GM12865 (cell line): ENCODE results near the gene ST6GALNAC4.

Experiments
- DNase-seq: peaks from one replicate; pipeline ENCODE4 v3.0.0; 2010; ENCODE audit warnings: low read depth
- H3K4me3 ChIP-seq: 2 replicates; pipeline ENCODE4 v1.5.1; 2011; ENCODE audit warnings: mild to moderate bottlenecking, low read depth, low read length, control low read depth
- TF ChIP-seq, protein P1 (sequence below): IDR thresholded peaks from 2 replicates; pipeline ENCODE4 v1.5.1; 2011; ENCODE audit warnings: low read length, control low read depth, low read depth, inconsistent platforms; ENCODE audit not compliant: insufficient read depth; ENCODE audit errors: missing control alignments

ST6GALNAC4 gene

DNA sequence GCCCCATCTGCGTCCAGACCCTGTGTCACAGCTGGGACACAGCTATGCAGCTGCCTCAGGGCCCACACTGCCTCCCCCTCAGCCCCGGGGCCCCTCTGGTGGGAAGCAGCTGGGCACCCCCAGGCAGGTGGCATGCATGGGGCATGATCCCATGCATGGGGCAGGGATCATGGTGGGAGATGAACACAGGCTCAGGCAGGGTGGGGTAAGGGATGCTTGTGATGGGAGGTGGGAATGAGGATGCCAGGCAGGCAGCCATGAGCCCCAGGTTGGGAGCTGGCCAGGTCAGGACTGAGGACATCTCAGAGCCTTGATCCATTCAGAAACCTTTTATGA lies 44.3 kb upstream of the ST6GALNAC4 start:
- DNase-seq: no peak
- TF ChIP-seq, protein P1, sequence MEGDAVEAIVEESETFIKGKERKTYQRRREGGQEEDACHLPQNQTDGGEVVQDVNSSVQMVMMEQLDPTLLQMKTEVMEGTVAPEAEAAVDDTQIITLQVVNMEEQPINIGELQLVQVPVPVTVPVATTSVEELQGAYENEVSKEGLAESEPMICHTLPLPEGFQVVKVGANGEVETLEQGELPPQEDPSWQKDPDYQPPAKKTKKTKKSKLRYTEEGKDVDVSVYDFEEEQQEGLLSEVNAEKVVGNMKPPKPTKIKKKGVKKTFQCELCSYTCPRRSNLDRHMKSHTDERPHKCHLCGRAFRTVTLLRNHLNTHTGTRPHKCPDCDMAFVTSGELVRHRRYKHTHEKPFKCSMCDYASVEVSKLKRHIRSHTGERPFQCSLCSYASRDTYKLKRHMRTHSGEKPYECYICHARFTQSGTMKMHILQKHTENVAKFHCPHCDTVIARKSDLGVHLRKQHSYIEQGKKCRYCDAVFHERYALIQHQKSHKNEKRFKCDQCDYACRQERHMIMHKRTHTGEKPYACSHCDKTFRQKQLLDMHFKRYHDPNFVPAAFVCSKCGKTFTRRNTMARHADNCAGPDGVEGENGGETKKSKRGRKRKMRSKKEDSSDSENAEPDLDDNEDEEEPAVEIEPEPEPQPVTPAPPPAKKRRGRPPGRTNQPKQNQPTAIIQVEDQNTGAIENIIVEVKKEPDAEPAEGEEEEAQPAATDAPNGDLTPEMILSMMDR: no peak
- no peak overlapping the region for H3K4me3 ChIP-seq

DNA sequence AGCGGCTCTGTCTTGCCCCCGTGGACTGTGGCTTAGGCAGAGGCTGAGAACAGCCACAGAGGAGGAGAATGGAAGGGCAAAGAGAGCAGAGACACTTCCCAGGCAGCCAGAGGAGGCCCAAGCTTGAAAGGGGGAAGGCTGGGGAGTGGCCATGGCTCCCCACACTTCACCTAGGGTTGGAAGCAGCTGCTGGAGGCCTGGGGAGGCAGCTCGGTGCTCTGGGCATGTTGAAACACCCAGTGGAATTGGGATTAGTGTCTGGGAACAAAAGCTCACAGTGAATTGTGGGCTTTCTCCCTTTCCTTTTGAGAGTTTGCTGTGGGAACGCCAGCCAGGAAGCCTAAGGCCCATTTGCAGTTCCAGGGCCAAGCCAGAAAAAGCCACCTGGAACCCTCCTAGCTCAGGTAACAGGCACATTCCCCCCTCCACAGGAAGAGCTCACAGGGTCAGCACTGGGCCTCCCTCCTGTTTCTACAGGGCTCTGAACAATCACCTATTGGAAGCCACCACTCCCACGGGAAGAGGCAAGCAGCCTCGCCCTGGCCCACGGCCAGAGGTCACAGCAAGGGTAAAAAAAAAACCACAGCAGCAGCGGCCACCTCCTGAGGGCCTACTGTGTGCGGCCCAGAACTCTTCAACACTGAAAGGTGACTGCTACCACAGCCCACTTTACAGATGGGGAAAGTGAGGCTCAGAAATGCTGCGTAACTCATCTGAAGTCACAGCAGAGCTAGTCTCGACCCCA lies 43.7 kb upstream of the ST6GALNAC4 start:
- H3K4me3 ChIP-seq: no peak overlapping the region
- no peak for DNase-seq
- TF ChIP-seq, protein P1: no peak

DNA sequence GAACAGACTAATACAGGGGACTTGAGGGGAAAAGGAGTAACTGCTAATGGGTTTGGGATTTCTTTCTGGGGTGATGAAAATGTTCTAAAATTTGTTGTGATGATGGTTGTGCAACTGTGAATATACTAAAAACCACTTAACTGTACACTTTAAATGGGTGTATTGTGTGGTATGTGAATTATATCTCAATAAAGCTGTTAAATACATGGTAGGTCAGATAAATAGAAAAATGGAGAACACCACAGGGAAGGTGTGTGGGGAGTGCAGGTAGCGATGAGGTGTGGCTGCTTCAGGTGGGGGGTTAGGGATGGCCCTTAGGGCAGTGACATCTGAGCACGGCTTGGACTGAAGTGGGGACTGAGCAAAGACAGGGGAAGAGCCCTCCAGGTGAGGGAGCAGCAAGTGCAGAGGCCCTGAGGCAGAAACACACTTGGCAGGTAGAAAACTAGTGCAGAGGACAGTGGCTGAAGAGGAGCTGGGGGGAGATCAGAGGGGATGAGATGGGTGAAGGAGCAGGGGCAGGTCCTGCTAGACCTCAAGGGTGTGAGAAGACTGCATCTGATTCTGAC lies 43.1 kb upstream of the ST6GALNAC4 start:
- no peak overlapping the region for H3K4me3 ChIP-seq
- TF ChIP-seq, protein P1: no peak

GRCh38 chr9:127959398-127959797 lies 42.6 kb upstream of the ST6GALNAC4 start:
- no peak overlapping the region for H3K4me3 ChIP-seq
- TF ChIP-seq, protein P1: no peak
- no peak for DNase-seq

More for the DNA sequence above, 43.1 kb upstream of the ST6GALNAC4 start:
- DNase-seq: no peak

GRCh38 chr9:127958728-127959127 lies 41.9 kb upstream of the ST6GALNAC4 start:
- DNase-seq: no peak
- TF ChIP-seq, protein P1: no peak
- H3K4me3 ChIP-seq: no peak overlapping the region

- DNase-seq: peak; percentile 80
- H3K4me3 ChIP-seq: no peak overlapping the region
- TF ChIP-seq, protein P1: peak; percentile 63
Observed at GRCh38 chr9:127955294-127956015, 38.6 kb upstream of the ST6GALNAC4 start.
